Lower leg skin (tissue), 3 donors: ENCODE measurements around the gene CCDC9.

Source experiments
- POLR2A ChIP-seq, 2 donors: fragments of 450-650 bp; IDR thresholded peaks; one replicate each; pipeline ENCODE4 v1.6.1; 2016 to 2017; ENCODE audit warnings: antibody characterized with exemption in 2 of 2, mild to moderate bottlenecking in 1 of 2, moderate library complexity in 1 of 2
- TF ChIP-seq, protein P1 (sequence below), 3 donors: fragments of 450-650 bp; IDR thresholded peaks; one replicate each; pipeline ENCODE4 v1.5.1; 2016; ENCODE audit warnings: antibody characterized with exemption in 3 of 3, mild to moderate bottlenecking in 3 of 3, moderate library complexity in 2 of 3

DNA sequence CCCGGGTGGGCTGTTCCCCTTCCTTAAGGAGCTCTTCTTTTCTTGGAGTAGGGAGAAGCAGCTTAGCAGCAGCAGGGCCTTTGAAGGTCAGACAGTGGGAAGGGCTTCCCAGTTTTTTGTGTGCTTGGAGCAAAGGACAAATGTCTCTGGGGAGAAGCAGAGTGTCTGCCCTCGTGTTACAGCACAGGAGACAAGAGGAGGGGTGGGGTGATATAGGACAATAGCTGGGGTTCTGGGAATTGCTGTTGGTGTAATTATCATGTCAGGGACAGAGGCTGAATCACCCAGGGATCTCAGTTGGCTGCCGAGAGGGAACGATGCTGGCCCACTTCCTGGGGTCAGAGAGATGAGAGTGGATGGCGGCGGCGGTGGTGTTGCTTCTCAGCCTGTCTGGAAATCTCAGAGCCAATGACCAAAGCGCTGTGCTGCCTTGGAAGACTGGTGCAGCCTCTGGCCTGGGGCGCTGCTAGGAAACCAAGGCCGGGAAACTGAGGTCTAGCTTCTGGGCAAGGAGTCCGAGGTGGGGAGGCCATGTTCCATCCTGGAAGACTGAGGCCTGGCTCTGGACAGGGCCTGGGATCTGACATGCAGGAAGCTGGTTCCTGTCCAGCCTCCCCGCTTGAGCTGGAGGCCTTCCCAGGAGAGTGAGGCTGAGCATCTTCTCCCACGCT is 19.6 kb downstream of the CCDC9 start:
- TF ChIP-seq POLR2A (IDR thresholded peaks at IDR 0.05) = no peak
- TF ChIP-seq, protein P1, sequence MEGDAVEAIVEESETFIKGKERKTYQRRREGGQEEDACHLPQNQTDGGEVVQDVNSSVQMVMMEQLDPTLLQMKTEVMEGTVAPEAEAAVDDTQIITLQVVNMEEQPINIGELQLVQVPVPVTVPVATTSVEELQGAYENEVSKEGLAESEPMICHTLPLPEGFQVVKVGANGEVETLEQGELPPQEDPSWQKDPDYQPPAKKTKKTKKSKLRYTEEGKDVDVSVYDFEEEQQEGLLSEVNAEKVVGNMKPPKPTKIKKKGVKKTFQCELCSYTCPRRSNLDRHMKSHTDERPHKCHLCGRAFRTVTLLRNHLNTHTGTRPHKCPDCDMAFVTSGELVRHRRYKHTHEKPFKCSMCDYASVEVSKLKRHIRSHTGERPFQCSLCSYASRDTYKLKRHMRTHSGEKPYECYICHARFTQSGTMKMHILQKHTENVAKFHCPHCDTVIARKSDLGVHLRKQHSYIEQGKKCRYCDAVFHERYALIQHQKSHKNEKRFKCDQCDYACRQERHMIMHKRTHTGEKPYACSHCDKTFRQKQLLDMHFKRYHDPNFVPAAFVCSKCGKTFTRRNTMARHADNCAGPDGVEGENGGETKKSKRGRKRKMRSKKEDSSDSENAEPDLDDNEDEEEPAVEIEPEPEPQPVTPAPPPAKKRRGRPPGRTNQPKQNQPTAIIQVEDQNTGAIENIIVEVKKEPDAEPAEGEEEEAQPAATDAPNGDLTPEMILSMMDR (IDR thresholded peaks at IDR 0.05) = no peak
